ENCODE measurements around the gene RASGRF1.

Gene RASGRF1

DNA sequence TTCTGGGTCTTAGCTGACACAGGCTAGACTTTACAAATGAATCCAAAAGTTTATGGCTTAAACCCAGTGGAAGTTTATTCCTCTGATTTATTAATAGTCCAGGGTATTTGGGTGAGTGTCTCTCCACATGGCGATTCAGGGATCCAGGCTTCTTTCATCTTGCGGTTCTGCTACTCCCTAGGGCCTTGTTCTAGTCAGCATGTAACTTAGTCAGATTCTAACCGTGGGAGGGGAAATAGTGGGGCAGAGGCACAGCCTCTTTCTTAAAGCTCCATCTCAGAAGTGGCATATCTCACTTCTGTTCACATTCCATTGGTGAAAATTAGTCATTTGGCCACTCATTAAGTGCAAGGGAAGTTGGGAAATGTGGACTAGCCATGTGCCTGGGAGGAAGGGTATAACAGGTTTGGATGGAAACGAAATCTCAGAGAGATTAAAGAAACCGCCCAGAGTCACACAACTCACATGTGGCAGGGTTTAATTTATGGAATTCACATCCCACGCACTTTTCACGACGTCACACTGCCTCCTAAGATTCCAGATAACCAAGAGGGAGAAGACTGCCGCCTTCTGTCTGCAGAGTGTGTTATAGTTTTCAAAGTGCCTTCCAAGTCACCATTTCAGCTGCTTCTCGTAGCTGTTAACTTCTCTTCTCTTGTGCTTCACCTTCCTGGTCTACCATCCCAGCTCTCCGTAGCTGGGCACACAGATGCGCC, 11.4 kb upstream of the RASGRF1 start:
- no peak for DNase-seq

DNA sequence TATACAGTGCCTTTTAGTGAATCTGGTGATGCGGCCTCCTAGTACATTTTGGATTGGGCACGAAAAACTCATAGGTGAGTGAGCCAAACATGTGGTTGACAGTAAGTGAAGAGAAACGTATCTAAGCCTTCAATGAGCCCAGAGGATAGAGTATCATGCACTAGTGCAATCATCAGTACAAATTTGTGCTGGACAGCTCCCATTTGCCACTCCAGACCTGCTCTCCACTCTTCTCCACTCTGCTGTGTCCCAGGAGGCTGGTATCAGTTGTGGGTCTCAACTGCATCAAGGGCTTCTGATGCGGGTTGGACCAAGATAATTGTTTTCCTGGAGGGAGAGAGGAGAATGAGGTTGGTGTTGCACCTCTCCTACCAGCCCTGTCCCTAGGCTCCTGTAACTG, 9.1 kb upstream of the RASGRF1 start:
- DNase-seq: no peak

DNA sequence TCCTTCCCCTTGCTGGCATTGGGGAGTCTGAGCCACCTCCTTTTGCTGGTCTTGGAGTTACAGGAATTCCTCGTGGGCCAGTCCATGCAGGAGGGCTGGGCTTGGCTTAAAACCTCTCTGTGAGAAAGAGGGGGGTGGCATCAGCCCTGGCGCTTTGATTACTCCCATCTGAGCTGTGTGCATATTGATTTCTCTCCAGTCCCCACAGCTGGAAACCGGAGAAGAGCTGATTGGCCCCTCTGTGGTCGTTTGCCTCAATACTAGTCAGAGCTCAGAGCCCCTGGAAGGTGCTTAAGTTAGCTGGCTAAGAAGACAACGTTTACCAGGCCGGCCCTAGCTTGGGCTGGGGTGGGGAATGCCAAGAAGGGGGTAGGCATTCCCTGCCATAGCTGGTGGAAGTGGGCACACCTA, 4.0 kb upstream of the RASGRF1 start:
- DNase-seq: no peak

DNA sequence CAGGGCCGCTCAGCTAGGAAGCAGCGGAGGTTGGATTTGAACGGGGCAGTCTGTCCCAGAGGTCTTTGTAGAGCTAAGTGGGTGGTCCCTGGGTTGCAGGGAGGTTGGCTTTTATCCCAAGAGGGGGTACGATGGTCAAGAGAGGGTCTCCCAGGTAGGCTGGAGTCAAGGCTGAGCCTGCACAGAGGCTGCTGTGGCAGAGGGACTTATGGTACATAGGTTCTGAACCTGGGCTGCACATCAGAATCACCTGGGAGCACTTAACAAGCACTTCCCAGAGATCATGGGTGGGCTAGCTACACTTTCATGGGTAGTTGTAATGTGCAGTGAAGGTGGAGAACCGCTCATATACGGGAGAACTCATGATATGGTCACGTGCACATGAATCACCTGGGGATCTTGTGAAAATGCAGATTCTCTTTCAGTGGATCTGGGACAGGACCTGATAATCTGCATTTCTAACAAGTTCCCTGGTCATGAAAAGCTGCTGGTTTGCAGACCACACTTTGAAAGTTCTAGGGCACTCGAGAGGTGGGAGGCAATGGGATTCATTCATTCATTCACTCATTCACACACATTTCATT, 2.9 kb upstream of the RASGRF1 start:
- DNase-seq: no peak

DNA sequence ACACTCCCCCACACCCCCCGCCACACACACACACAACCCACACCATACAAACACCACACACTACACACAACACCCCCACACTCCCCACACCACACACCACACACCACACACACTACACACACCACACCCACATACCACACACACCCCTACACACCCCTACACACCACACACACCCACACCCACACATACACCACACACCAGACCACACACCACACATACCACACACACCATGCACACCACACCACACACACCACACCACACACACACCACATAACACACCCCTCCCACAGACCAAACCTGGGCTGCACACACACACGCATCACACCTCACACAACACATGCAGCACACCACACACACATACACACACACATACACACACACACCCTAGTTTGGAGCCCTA, 1.8 kb upstream of the RASGRF1 start:
- no peak for DNase-seq

DNA sequence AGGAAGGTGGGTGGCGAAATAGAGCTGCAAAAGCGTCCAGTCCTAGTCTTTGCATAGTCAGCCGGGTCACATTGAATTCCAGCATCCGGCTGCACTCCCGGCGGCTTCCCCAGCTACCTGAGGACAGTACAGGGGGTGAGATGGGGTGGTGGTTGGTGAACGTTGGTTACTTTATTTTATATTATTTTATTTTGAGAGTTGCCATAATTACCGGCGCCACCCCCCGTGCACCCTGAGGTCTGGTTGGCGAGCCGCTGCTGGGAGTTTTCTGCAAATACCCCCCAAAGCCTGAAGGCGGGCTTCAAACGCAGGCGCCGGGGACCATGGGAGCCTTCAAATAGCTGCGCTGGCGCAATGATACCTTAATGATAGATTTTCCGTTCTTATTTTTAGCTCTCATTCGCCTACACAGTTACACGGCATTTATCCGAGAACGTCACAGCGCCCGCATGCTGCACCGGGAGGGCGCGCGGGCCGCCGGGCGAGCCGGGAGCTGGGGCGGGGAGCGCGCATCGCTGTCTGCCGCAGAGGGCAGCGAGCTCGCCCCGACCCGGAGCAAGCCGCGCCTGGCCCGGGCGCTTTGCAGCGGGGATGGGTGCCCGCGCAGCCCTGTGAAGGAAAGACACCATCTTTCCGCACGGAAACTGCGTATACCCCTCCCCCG, 756 bp upstream of the RASGRF1 start:
- DNase-seq: peak in 1 of 5 donors; percentile 14

DNA sequence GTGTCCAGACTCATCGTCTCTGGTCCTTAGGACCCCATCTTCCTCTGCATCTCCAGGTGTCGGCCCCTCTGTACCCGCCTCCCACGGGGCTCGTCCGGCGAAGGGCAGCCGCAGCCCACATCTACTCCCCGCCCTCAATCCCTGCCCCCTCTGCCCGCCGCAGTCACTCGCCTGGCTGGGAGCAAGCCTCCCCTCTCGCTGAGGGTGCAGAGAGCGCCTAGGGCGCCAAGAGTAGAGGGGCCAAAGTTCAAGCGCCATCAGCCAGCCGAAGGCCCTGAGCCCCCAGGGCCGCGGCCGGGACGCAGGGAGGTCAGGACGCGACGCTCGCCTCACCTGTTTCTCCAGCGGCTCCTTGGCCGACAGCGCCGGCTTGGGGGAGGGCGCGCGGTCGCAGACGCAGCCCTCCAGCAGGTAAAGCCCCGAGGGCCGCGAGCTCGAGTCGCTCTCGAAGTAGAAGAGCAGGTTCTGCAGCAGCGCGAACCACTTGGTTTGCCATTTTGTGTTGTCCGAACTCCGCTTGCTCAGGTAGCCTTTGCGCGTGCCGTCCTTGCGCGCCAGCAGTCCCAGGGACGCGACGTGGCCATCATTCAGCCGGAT, 592 bp downstream of the RASGRF1 start:
- DNase-seq: no peak

DNA sequence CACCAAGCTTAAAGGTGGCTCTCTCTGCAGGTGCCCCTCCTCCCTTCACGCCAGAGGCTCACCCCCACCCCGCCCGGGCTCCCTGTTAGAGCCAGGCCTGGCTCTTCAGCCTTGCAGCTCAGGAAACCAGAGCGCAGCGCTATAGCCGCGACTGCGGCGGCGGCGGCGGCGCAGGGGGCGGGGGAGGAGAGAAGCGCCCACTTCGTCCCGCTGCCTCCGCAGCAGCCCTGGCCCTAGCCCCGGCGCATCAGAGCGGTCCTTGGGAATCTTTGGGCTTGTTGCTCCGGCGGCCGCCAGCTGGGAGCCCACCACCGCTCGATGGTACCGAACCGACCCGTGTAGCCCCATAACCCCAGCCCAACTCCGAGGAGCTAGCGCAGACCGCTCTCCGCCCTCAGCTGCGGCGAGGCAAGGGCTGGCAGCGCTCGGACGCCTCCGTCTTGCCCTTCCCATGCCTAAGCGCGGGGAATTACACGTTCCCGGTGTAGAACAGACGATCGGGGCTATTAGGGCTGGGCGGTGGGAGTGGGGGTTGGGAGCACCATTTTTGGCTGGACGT, 1.2 kb downstream of the RASGRF1 start:
- DNase-seq: no peak

DNA sequence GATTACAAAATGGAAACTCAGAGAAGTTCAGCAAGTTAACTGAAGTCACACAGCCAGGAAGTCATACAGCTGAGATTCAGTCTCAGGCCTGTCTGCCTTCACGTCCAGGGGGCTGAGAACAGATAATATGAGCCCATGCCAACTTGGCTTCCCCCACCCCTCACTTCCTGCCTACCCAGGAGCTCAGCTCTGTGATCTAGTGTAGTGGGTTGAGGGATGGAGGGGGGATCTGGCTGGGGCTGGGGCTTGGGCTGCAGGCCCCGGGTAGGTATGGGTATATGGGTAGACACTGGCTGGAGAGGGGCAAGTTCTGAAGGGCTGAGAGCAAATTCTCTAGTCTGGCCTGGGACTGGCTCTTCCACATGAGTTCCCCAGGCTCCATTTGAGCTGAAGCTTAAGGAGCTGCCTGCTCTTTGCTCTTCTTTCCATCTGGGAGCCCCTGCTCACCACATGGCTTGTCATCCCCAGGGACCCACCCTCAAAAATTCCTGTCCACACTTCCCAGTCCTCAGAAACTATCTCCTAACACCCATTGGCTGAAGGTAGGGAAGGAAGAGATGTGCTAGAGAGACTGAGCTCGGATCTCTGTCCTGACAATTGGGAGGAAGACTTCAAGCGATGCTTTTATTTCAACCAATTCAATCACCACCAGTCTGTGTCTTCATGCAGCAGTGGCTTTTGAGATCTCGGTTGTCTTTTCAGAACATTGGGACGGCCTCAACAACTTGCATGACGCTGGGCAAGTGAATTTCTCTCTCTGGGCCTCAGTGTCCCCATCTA, 2.0 kb downstream of the RASGRF1 start:
- no peak for DNase-seq

DNA sequence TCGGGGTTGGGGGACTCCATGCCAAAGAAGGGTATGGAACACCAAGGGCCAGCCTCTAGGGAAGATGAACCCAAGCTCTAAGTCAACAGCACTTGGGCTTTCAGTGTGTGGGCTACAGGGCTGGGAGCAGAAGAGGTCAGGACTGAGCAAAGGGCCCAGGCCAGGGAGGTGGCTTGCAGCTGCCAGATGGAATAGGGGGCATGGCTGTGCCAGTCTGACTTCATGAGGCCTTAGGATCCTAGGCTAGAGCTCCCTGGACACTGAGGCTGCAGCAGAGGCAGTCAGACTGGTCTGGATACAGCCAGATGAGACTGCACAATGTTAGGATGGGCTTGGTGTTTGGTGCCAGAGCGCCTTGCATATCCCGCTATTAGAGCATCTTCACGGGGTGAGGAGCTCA, 3.8 kb downstream of the RASGRF1 start:
- DNase-seq: no peak

DNA sequence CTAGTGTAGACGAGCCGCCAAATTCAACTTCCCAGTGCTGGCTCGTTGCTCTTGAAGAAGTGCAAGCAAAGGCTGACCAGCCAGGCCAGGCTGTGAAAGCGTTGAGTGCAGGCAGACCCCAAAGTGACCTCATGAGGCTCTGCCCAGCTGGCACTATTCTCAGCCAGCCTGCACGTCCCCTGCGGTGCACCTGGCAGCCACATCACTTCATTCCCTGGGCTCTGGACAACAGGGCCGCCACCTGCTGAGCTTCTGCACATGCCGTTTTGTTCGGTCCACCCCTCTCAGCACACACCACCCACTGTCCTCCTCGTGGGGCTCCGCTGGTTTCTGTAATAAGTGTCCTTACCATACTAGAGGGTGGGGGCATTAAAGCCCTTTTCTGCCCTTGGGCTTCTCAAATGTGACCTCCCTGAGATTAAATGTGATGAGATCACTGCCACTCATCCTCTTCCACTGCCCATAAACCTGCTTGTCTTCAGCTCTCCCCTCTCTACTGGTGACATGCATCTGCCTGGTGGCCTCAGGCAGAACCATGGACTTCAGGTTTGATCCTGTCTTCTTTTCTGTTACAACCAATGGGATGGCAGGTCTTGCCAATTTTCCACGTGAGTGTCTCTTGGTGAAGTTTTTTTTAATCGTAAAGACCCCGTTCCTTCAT, 6.1 kb downstream of the RASGRF1 start:
- no peak for DNase-seq

DNA sequence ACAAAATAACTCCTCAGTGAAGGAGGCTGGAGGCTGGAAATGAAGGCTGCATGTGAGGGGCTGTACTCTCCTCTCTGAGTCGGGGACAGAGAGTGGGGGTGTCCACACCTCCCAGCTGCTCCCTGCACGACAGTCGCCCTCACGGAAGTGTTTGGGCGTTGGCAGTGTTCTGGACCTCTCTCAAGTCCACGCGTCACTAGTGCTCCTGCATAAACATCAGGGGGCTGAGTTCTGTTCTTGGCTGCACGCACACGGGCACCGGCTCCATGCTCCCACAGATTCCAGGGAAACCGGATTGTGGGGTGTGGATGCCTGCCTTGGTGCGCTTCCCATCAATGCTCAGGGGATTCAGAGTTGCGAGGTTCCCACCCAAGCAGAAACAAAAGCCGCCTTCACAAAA, 7.4 kb downstream of the RASGRF1 start:
- no peak for DNase-seq

DNA sequence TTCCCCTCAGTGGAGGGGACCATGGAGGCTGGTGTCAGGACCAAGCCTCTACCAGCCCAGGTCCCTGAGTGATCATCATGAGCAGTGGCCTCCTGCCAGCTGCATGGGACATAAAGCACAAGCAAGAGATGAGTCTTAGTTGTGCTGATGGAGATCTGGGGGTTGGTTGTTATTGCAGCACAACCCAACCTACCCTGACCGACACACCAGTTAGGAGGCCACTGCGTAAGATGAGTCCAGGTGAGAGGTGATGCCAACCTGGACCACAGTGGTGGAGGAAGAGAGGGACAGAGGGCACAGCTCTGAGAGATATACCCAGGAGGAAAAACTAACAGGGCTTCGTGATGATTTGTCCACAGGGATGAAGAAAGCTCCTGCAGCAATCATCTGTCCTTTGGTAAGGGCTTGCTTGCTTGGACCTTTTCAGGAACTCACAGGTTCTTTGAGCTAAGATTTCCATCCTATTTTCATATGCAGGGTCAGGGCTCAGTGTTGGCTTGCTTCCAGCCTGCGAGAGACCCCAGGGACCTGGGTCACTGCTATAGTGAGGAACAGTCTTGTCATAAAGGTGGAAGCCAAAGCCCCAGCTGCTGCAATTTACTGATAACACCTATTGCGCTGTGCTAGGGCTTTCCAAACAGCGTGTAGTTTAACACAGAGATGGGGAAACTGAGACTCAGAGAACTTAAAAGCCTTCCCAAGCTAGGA, 8.1 kb downstream of the RASGRF1 start:
- no peak for DNase-seq

DNA sequence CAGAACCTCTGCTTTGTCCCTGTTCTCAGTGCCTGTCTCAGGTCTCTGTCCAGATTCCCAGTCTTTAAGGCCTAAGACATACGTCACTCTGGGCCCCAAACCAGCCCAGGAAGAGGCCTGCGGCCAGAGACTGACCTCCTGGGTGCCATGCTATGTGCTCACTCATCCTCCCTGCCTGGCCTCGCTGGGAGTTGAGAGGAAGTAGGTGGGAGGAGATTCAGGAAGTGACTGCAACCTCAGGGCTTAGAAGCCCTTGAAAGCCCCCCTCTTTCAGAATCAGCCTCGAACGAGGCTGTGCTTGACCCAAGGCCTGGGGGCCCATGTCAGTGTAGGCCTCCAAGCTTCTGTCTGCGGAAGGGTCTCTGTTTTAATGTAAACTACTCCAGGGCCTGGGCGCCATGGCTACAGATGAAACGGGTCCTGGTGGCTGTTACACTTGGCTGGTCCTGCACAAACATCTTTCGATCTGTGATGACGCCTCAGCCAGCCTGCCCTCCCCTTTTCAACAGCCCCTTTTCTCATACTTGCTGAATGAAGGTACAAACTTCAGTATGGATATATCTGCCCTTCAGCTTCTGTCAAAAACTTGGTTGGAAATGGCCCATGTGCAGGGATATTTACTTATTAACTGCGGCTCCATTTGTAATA, 11.7 kb downstream of the RASGRF1 start:
- DNase-seq: no peak

DNA sequence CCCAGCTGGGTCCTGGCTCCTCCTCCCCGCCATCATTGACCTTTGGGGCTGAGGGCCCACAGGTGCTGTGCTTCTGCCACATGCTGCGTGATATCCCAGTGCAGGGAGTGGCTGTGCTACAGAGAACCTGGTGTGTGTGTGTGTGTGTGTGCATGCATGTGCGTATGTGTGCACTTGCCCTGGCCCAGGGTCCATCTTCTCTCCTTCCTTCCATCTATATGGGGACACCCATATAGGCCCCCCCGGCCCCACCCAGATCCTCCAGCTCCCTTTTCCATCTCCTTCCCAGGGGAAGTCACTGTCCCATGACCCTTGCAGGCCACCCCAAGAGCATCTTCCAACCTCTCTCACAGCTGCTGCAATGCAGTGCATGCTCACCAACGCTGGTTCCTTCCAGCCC, 12.6 kb downstream of the RASGRF1 start:
- no peak for DNase-seq

DNA sequence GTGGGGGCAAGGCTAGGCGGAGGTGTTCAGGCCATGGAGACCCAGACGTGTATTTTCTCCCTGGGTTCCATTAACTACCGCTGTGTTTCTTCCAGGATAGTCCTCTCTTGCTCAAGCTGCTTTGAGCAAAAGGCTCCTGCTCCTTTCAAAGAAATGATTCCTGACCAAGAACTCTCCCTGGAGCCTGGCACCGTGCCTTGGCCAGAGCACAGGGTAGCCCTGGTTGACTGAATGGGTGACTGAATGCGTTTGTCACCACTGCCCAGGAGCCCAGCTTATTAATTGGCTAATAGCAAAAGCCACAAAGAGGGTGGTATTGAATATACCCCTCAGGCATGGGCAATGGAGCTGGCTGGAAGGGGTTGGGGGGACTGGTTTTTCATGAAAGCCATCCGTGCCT, 13.9 kb downstream of the RASGRF1 start:
- no peak for DNase-seq

DNA sequence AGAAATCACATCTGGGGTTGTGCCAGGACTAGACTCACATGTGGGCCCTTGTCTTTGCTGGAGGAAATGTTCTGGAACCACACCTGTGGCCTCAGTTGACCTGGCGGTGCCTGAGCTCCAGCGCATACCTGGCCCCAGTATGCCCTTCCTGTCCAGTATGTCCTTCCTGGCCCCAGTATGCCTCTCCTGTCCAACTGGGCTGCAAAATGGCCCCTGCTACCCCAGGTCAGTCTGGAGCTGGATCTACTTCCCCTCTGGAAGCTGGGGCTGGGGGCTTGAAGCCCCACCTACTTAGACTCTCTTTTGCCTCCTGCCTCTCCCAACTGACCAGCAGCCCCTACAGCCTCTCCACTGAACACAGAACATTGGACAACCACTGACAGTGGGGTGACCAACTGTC, 15.3 kb downstream of the RASGRF1 start:
- DNase-seq: no peak

DNA sequence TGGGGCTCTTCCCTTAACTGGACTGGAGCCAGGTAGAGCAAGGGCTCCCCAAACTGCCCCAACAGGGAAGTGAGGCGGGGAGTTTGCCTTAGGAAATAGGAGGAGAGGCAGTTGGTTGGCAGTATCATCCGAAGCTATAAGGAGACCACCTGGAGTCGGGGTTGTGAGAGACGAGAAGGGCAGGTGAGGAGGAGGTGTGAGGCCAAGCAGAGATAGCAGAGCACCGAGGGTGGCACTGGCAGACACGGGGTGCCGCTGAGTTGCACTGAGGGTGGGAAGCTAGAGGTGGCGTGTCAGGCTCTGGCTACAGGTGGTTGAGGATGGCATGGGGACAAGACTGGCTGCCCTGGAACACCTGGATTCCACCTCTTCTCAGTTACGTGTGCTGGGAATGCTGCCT, 17.2 kb downstream of the RASGRF1 start:
- no peak for DNase-seq

DNA sequence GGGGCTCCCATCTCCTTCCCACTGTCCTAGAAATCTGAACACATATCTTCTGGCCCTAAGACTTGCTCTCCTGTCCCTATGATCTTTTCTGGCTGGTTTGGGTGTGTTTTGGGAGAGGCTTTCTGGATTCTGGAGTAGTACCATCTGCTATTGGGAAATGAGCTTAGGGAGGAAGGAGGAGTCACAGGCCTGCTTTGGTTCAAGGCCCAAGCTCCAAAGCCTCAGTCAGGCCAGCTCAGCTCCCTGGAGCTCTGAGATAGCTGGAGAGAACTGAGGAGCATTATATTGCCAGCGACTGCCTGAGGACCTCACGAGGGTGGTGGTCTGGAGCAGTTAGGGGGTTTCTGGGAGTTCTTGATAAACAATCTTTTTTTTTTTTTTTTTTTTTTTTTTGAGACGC, 18.7 kb downstream of the RASGRF1 start:
- DNase-seq: no peak

DNA sequence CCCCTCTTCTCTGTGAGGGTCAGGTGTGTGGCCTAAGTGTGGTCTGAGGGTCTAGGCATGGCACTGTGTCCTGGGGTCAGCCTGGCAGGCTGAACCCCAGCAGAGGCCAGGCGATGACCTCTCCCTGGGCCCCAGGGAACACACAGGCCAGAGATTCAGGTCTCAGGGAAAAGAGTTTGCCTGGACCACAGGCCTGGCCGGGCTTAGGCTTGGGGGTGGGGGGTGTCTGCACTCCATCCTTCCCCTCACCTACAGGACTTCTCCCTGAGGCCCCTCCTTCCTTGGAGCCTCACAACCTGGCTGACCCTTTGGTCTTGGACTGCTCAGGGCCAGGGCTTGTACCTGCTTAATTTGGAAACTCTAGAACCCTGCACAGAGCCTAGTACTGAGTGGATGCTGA, 21.8 kb downstream of the RASGRF1 start:
- DNase-seq: no peak

DNA sequence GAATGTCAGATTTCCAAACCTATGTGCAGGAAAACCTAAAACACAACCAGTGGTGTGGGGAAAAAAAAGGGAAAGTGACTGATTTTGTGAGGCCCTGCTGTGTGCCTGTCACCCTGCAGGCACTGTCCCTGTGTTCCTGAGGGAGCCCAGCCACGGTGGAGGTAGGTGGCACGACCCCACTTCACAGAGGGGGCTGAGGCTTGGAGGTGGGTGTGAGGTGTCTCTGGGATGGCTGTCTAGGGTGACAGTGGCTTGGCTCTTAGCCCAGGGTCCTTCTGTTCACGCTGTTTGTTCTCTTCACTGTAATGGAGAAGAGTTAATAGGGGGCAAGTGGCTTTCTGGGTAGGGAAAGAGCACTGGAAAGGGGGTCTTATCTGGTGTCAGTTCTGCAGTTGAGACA, 22.6 kb downstream of the RASGRF1 start:
- DNase-seq: no peak

Data from T-helper 1 cell (primary cell).